Left cardiac atrium (tissue), 4 donors: ENCODE measurements around the gene BMPR2. TPM values are rescaled to one million over a fixed set of nuclear protein-coding genes. Genes with fewer than 3 reads are reported as not detected.
"Not testable (repeated sequence)": the region's sequence is repeated elsewhere in the genome, so short reads cannot be mapped to it uniquely, and the experiment has no call there.

Source experiments
- ATAC-seq, 2 donors: fragments of 200-7000 bp; cut with Tn5 transposase; one replicate each; pipeline ENCODE4 v1.9.1; 2020; ENCODE audit warnings: mild to moderate bottlenecking in 2 of 2, moderate library complexity in 2 of 2
- DNase-seq: peaks from one replicate; pipeline ENCODE4 v3.0.0-alpha.2; 2020
- intact Hi-C, 2 donors: fragments of 100-400 bp; cut with DNase I; formaldehyde crosslinking; loops; one replicate each; pipeline versions ENCODE4 v1.14.1 to v1.15.1; 2022 to 2023
- total RNA-seq, 2 donors: library from RNA; stranded (reverse); fragmentation: NEBNext Ultra II Directional; extraction: Animal tissue kit (Norgen Biotek cat#: 25700); gene quantifications; one replicate each; pipeline ENCODE4 v1.2.1, GENCODE V29; 2021
- donor health status: DM: no; HTN: yes; CAD: no.
- donor health status: DM: no; HTN: yes; CAD: no; lungs with severe emphysema.
- donor health status: DM: yes; HTN: yes; CAD: no.
- donor health status: Dilated cardiomyopathy.

The BMPR2 gene
- total RNA-seq, 2 donors from 2014 or later = 46.7 to 65.8 TPM

DNA sequence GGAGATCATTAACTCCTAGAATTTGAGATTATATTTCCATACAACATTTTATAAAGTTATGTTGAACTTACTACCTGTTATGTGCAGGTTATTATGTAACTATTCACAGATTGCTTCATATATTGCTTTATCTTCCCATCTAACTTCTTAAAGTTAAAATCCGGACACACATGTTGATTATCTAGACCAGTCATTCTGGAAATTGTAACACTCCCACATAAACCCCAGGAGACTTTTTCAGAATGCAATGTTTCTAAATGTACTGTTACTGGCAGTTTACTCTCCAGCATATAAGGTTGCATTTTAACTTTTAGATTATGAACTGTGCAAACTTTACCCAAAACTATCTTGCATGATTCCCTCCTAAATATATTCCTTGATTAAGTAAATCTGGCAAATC is 188.1 kb downstream of the BMPR2 start:
- DNase-seq (no peak), ATAC-seq (no peak)
- intact Hi-C loops = no loop called here

DNA sequence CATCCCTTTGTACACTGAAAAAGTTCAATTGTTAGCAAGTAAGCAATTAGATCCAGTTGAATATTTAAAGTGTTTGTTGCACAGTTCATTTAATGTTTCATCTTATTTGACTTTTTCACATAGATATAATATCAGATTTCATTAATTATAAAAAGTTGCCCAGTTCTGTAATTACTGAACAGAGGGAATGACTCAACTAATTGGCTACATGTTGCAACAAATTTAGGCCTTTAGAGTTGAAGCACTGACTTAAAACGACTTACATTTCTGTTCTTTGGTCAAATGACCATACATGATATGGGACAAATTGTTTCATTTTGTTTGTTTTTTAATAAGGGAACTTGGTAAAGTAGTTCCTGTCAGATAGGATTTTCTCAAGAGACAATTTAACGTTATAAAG is 190.2 kb downstream of the BMPR2 start:
- DNase-seq (no peak), ATAC-seq (no peak)

DNA sequence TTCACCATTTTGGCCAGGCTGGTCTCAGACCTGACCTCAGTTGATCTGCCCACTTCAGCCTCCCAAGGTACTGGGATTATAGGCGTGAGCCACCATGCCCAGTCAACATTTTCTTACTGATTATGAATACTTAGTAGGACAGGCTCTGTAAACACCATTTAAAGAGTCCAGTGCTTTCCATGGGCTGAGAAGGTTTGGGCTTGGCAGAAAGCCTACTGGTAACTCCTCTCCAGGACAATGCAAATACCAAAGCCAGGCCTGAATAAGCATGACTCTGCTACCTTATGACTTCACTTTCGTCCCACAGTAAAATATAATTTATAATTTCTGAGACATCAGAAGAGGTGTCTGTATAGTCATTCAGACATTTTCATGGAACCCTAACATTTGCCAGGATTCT is 198.4 kb downstream of the BMPR2 start:
- ATAC-seq (no peak), DNase-seq (no peak)
- intact Hi-C loops = no loop called here

More for the DNA sequence above, 190.2 kb downstream of the BMPR2 start:
- intact Hi-C loops = no loop called here

DNA sequence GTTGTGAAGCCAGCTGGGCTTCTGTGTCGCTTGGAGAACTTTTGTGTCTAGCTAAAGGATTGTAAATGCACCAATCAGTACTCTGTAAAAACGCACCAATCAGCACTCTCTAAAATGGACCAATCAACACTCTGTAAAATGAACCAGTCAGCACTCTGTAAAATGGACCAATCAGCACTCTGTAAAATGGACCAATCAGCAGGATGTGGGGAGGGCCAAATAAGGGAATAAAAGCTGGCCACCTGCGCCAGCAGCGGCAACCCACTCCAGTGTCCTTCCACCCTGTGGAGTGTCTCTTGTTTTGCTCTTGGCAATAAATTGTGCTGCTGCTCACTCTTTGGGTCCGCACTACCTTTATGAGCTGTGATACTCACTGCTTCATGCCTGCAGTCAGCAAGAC is 199.1 kb downstream of the BMPR2 start:
- intact Hi-C loops, ATAC-seq, DNase-seq: not testable (repeated sequence)

DNA sequence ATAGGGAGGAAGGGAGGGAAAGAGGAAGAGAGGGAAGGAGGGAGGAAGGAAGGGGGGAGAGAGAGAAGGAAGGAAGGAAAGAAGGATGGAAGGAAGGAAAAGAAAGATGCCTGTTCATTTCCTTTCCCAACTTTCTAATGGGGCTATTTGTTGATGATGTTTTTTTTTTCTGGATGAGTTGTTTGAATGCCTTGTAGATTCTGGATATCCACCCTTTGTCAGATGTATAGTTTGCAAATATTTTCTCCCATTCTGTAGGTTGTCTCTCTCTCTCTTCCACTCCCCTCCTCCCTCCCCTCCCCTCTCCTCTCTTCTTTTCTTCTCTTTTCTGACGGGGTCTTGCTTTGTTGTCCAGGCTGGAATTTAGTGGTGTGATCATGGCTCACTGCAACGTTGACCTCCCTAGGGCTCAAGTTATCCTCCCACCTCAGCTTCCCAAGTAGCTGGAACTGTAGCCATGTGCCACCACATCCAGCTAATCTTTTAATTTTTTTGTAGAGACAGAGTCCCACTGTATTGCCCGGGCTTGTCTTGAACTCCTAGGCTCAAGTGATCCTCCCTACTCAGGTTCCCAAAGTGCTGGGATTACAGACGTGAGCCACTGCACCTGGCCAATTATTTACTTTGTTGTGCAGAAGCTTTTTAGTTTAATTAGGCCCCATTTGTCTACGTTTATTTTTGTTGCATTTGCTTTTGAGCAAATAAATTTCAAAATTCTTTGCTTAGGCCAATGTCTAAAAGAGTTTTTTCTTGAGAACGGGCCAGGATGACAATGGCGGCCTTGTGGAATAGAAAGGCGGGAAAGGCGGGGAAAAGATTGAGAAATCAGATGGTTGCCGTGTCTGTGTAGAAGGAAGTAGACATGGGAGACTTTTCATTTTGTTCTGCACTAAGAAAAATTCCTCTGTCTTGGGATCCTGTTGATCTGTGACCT is 201.4 kb downstream of the BMPR2 start:
- DNase-seq = no peak
- ATAC-seq = no peak
- intact Hi-C loops = no loop called here

DNA sequence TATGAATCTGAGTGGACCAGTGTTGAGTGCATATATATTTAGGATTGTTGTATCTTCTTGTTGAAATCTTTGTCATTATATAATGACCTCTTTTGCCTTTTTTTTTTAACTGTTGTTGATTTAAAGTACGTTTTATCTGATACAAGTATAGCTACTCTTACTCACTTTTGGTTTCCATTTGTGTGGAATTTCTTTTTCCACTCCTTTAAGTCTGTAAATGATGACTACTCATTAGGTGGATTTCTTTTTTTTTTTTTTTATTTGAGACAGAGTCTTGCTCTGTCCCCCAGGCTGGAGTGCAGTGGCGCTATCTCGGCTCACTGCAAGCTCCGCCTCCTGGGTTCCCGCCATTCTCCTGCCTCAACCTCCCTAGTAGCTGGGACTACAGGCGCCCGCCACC is 206.7 kb downstream of the BMPR2 start:
- intact Hi-C loops, ATAC-seq: not testable (repeated sequence)

DNA sequence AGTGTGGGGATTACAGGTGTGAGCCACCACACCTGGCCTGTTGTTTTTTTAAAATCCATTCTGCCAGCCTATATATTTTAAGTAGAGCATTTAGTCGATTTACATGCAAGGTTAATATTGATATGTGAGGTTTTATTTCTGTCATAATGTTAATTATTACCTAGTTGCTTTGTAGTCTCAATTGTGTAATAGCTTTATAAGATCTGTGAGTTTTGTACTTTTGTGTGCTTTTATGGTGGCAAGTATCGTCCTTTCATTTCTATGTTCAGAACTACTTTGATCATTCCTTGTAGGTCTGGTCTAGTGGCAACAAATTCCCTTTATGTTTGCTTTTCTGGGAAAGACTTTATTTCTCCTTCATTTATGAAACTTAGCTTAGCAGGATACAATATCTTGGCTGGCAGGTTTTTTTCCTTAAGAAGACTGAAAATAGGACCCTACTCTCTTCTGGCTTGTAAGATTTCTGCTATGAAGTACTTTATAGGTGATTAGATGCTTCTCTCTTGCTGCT is 207.6 kb downstream of the BMPR2 start:
- no peak for ATAC-seq
- intact Hi-C loops = no loop called here

More for the DNA sequence above, 206.7 kb downstream of the BMPR2 start:
- DNase-seq = not testable (repeated sequence)

DNA sequence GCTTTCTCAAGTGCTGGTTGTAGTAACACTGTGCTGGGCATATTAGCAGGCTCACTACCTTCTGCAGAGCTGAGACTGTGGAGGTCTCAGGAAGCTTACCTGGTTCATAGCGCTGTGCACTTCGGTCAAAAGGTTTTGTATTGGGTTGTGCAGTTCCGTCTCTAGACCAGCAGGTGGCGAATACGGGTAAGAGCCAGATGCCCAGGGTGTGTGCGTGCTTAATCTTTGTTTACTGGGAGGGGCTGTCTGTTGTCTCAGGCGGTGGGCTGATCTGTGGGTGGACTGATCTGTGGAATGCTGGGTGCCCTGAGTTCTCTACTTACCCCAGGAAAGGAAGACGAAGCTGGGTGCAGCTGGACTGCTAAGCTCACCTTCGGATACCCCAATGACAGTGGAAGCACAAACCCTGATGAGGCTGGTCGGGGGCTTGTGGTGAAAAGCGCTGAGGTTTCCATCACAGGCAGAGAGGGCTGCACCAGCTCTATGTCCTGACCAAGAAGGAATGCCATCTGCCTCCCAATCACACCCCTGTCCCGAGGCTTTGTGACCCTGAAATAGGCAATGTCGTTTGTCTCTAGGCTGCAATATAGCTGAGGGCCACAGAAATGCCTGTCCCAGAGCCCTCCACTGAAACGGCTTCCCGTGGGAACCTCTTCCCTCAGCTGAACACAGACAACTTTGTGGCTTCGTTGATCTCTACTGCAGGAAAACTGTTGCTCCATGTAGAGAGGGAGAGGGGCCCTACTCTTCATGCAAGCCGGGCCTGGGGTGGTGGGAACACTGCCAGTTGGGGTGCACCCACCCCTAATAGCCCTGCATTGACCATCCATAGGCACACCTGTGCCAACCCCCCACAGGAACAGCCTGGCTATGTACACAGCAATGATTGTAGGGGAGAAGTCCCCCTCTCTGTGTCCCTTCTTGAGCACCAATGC is 212.8 kb downstream of the BMPR2 start:
- ATAC-seq = peak; percentile 79 to 89
- intact Hi-C loops = loop anchor here in 1 of 2 donors (2.0 kb wide), 1 partner anchor 282 kb away; the partner anchor contains the start of gene ICA1L
- DNase-seq = peak; percentile 70

More for the DNA sequence above, 207.6 kb downstream of the BMPR2 start:
- DNase-seq = no peak

DNA sequence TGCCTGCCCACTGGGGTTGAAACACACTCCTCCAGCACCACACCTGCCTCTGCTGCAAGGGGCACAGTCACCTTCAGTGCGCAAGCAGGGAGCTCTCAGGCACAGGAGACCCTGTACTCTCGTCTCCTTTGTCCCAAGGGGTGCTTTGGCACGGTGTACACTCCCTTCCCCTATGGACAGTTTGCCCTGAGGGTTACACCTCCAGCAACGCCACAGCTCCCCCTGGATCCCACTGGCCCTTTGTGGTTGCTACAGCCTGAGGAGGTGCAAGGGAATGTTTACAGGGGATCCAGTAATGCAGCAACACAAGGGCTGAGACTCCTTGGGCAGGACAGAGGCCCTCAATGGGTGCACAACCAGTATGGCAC is 213.4 kb downstream of the BMPR2 start:
- DNase-seq = no peak
- intact Hi-C loops = loop anchor here in 1 of 2 donors (2.0 kb wide), 1 partner anchor 281 kb away; the partner anchor contains the start of gene ICA1L
- ATAC-seq = peak in 1 of 2 donors; percentile 14

DNA sequence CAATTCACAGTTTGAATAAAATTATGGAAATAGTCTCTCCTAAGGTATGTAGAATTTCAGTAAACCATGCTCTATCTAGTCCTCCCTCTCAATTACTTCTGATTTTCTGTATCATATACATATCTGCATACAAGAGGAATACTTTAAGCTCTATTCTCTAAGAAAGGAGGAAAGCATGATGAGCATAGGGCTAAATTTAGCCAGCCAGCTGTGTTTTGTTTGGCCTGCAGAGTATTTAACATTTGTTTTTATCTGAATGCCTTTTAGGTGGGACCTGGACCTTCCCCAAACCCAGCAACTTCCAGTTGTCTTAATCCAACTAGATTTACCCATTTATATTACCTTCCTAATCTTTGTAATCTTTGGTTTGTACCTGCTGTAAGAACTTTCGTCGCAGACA is 216.4 kb downstream of the BMPR2 start:
- ATAC-seq (no peak), DNase-seq (no peak)
- intact Hi-C loops = no loop called here

DNA sequence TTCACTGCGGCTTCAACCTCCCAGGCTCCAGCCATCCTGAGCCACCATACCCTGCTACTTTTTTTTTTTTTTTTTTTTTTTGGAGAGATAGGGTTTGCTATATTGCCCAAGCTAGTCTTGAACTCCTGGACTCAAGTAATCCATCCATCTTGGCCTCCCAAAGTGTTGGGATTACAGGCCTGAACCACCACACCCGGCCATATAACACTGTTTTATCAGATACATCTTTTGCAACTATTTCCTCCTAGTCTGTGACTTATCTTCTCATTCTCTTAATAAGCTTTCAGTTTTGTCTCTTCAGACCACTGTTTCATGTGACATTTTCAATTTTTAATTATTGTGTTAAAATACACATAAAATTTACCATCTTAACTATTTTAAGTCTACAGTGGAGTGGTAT is 223.0 kb downstream of the BMPR2 start:
- intact Hi-C loops = no loop called here
- DNase-seq = no peak
- no peak for ATAC-seq

DNA sequence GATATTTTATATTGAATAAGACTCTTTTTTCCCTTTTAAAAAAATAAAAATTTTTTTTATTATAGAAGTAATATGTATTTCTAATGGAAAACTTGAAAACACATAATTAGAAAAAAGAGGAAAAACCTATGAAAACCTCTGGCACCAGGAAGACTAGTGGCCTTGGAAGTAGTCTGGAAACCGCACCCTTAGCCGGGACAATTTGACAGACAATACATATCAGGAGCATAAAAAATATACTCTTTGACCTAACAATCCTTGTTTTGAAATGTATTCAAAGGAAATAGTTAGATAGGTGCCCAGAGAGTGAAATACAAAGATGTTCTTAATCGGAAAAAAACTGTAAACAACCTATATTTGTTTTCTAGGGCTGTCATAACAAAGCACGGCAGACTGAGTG is 223.8 kb downstream of the BMPR2 start:
- intact Hi-C loops = no loop called here
- ATAC-seq = no peak
- no peak for DNase-seq

DNA sequence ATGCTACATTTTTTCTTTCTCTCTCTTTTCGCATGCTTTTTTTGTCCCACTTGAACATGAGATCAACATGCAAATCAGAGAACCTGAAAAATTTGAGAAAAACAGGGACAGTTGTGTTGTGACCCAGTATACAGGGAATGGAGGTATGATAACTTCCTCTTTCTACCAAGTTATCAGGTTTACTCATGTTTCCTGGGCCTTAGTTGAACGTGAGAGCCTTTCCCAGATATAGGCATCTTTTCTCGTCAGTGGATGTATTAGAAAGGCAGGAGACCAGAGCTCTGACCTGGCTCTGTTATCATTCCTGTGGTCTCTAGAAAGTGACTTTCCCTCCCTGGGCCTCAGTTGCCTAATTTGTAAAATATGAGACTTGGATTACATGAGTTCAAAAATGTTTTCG is 228.6 kb downstream of the BMPR2 start:
- no peak for ATAC-seq
- intact Hi-C loops = no loop called here
- DNase-seq = no peak

DNA sequence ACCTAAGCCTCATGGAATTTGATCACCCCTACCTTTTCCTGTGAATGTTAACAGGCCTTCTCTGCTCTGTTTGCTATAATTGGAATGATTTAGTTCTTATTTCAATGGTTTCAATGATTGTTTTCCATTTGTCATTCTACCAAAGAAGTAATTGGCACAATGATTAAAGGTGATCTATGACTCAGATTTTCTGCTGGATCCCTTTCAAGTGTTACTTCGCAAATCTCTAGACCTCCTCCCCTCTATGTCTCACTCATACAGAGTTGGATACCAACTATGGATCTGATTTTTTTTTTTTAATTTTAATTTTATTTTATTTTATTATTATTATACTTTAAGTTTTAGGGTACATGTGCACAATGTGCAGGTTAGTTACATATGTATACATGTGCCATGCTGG is 229.0 kb downstream of the BMPR2 start:
- no peak for ATAC-seq
- intact Hi-C loops = no loop called here
- DNase-seq = no peak

DNA sequence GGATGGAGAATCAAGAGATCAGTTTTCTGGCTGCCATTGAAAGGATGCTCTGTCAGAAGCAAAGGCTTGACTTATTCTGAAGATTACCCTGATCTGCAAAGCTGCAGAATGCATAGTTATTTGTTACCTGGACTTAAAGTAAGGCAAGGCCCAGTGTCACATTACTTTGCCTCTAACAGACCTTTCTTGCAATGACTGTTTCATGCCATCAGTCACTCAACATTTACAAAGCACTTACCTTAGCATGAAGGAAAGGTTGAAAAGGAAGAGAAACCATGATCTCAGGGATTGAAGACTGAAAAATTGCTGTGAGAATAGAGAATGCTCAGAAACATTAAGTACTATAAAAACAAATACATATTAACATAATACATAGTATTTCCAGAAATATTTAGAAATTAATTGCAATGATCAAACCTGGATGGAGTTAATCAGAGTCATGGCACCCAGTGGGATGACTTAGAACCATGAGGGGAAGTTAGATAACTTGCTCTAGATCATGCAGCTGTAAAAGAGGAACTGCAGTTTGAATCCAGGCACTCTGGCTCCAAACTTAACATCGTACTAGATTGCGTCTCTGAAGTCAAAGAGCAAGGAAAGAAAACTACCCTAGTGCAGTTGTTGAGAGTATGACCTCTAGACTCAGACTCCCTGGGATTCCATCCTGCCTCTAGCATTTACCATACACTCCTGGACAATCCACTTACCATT is 232.2 kb downstream of the BMPR2 start:
- intact Hi-C loops = no loop called here
- DNase-seq (no peak), ATAC-seq (peak in 1 of 2 donors; percentile 54)

DNA sequence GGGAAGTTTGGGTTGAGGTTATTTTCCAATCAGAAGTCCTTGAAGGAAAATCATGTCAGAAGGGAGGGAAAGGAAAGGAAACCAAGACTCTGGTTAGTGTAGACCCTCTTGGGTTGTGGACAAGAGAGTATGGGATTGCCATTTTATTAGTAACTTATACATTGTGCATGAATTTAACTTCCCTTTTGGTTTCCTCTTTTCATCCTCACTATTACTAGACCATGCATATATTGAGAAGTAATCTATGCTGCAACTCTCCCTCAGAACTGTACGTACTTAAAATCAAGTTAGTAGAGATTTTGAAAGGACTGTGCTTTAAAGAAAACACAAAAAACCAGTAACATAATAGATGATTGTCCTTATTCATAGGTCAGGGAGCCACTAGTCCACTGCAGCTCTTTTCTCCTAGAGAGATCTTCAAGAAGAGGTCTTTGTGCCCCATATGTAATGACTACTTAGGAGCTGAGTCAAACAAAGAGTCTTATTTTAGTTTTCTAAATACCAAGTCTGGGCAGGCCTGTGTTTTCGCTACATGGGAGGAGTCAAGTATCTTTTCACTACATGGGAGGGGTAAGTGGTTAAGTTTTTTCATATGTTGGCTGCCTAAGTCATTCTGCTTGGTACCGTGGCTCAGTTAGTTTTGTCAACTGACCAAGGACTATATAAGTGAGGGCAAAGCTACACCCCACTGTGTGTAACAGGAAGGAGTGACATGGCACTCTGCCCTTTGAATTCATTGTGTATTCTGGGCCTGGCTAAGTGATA is 233.4 kb downstream of the BMPR2 start:
- no peak for DNase-seq
- peak in 1 of 2 donors; percentile 68 for ATAC-seq
- intact Hi-C loops = no loop called here

DNA sequence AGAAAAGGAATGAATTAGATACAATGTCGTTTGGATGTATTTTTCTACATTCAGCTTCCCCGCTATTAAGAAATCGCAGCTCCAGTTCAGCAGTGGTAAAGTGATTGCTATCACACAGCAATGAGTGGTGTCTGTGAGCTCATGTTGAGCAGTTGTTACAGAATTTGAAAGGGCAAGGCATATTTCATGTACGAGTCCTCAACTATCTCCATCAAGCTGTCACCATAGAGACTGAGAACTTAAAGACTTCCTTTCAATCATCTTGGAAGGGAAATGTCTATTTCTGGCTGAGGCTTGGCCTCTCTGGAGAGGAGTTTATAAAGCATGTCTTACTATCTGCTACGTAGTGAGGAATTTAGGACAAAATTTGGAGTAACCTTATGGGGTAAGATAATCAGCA is 234.3 kb downstream of the BMPR2 start:
- DNase-seq (no peak), ATAC-seq (no peak)
- intact Hi-C loops = no loop called here

DNA sequence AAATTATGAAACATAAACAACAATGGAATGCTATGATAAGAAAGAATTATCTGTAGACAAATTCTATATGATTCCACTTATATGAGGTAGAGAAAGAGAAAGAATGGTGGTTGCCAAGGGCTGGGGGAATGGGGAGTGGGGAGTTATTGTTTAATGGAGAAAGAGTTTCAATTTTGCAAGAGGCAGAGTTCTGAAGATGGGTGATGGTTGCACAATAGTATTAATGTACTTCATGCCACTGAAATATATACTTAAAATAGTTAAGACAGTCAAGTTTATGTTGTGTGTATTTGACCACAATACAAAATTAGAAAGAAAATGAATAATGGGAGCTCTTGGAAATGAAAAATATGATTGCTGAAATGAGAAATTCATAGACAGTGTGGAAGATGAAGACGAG is 236.0 kb downstream of the BMPR2 start:
- no peak for ATAC-seq
- intact Hi-C loops = no loop called here
- DNase-seq = no peak
